HepG2 (cell line): Measurements from ENCODE around the gene DNASE1. TPM values are rescaled to one million over a fixed set of nuclear protein-coding genes. Genes with fewer than 3 reads are reported as not detected.

Experiments
- EEA1 ChIP-seq: sonication (generic); formaldehyde crosslinking; IDR thresholded peaks from 2 replicates; pipeline ENCODE4 v1.5.1; 2020; ENCODE audit warnings: mild to moderate bottlenecking, missing genetic modification reagents, borderline replicate concordance
- FOXK1 ChIP-seq: sonication (generic); formaldehyde crosslinking; IDR thresholded peaks from 2 replicates; pipeline ENCODE4 v1.4.0; 2020; ENCODE audit warnings: low read depth, missing genetic modification reagents, borderline replicate concordance
- HMG20A ChIP-seq: IDR thresholded peaks from 2 replicates; pipeline ENCODE4 v1.6.1; 2016; ENCODE audit warnings: borderline replicate concordance
- JUNB ChIP-seq: sonication (generic); formaldehyde crosslinking; IDR thresholded peaks from 2 replicates; pipeline ENCODE4 v1.8.0; 2022; ENCODE audit warnings: missing genetic modification reagents, mild to moderate bottlenecking, borderline replicate concordance
- MXI1 ChIP-seq: IDR thresholded peaks from 3 replicates; pipeline ENCODE4 v1.6.1; 2012; ENCODE audit warnings: low read depth, low read length, inconsistent platforms, borderline replicate concordance
- MYNN ChIP-seq: sonication (generic); formaldehyde crosslinking; IDR thresholded peaks from 2 replicates; pipeline ENCODE4 v1.4.0; 2020; ENCODE audit warnings: mild to moderate bottlenecking, low read depth, missing genetic modification reagents
- NONO ChIP-seq, 2 experiments: fragments of 450-650 bp in 1 of 2; sonication (generic) in 1 of 2; formaldehyde crosslinking in 1 of 2; IDR thresholded peaks in 1 of 2; conservative IDR thresholded peaks in 1 of 2; 2 replicates each; pipeline versions ENCODE4 v1.6.1 to v1.8.0; 2017 to 2022; ENCODE audit warnings: mild to moderate bottlenecking in 1 of 2, missing genetic modification reagents in 1 of 2, moderate library complexity in 1 of 2
- PHF5A ChIP-seq: IDR thresholded peaks from one replicate; pipeline ENCODE4 v1.6.1; 2018; ENCODE audit warnings: low read depth, missing genetic modification reagents; ENCODE audit not compliant: unreplicated experiment
- RFX1 ChIP-seq: fragments of 450-650 bp; IDR thresholded peaks from 2 replicates; pipeline ENCODE4 v1.6.1; 2017
- RNF2 ChIP-seq: fragments of 450-650 bp; conservative IDR thresholded peaks from 2 replicates; pipeline ENCODE4 v1.6.1; 2016; ENCODE audit warnings: low read depth
- SP4 ChIP-seq: sonication (generic); formaldehyde crosslinking; IDR thresholded peaks from 2 replicates; pipeline ENCODE4 v1.8.1; 2023; ENCODE audit warnings: mild to moderate bottlenecking, missing genetic modification reagents
- SRSF4 ChIP-seq: fragments of 200-400 bp; formaldehyde crosslinking; IDR thresholded peaks from one replicate; pipeline ENCODE4 v1.6.1; 2018; ENCODE audit warnings: mild to moderate bottlenecking, low read depth, low read length, moderate library complexity; ENCODE audit not compliant: poor library complexity, severe bottlenecking
- ZBTB7B ChIP-seq: sonication (generic); formaldehyde crosslinking; IDR thresholded peaks from 2 replicates; pipeline ENCODE4 v1.4.0; 2020; ENCODE audit warnings: missing genetic modification reagents
- ZFP1 ChIP-seq: IDR thresholded peaks from 2 replicates; pipeline ENCODE4 v1.6.1; 2016
- ZNF256 ChIP-seq: sonication (generic); formaldehyde crosslinking; conservative IDR thresholded peaks from 2 replicates; pipeline ENCODE4 v1.4.0; 2020; ENCODE audit warnings: missing genetic modification reagents
- ZNF550 ChIP-seq: sonication (generic); formaldehyde crosslinking; IDR thresholded peaks from 2 replicates; pipeline ENCODE4 v1.4.0; 2020; ENCODE audit warnings: mild to moderate bottlenecking, missing genetic modification reagents, borderline replicate concordance
- ZNF841 ChIP-seq: sonication (generic); formaldehyde crosslinking; IDR thresholded peaks from 2 replicates; pipeline ENCODE4 v1.8.1; 2023; ENCODE audit warnings: missing genetic modification reagents, borderline replicate concordance
- polyA plus RNA-seq, 8 experiments: library from polyadenylated mRNA; depleted of rRNA in 3 of 8; stranded (reverse) in 7 of 8; unstranded in 1 of 8; fragments of >200 nt; fragmentation: Illumina TruSeq in 4 of 8; extraction: Trizol in 4 of 8; gene quantifications; 2 replicates each; pipeline versions ENCODE4 v1.2.1 to v1.2.3, GENCODE V29; 2011 to 2016; ENCODE audit warnings: low read depth in 4 of 8, missing spikeins in 1 of 8, mixed read lengths in 1 of 8; ENCODE audit not compliant: insufficient read depth in 1 of 8
- total RNA-seq, 5 experiments: library from RNA; depleted of rRNA; stranded (reverse); fragments of >200 nt; fragmentation: Illumina TruSeq; extraction: Trizol; gene quantifications; 2 replicates each; pipeline ENCODE4 v1.2.3, GENCODE V29; 2016; ENCODE audit warnings: low read depth in 1 of 5
- TF ChIP-seq, protein P1 (sequence below): sonication (generic); formaldehyde crosslinking; IDR thresholded peaks from 2 replicates; pipeline ENCODE4 v1.4.0; 2020; ENCODE audit warnings: missing genetic modification reagents
- TF ChIP-seq, protein P2 (sequence below): sonication (generic); formaldehyde crosslinking; IDR thresholded peaks from 2 replicates; pipeline ENCODE4 v1.4.0; 2020; ENCODE audit warnings: missing genetic modification reagents
- TF ChIP-seq, protein P3 (sequence below): IDR thresholded peaks from 2 replicates; pipeline ENCODE4 v1.6.1; 2018; ENCODE audit warnings: missing genetic modification reagents, mild to moderate bottlenecking, missing compliant biosample characterization

DNASE1 gene
- total and polyA plus RNA-seq, 2 of the 13 experiments (the other 11 are each of a cell fraction or from before 2014, with no cell fraction given): 7.1 to 11.1 TPM

DNA sequence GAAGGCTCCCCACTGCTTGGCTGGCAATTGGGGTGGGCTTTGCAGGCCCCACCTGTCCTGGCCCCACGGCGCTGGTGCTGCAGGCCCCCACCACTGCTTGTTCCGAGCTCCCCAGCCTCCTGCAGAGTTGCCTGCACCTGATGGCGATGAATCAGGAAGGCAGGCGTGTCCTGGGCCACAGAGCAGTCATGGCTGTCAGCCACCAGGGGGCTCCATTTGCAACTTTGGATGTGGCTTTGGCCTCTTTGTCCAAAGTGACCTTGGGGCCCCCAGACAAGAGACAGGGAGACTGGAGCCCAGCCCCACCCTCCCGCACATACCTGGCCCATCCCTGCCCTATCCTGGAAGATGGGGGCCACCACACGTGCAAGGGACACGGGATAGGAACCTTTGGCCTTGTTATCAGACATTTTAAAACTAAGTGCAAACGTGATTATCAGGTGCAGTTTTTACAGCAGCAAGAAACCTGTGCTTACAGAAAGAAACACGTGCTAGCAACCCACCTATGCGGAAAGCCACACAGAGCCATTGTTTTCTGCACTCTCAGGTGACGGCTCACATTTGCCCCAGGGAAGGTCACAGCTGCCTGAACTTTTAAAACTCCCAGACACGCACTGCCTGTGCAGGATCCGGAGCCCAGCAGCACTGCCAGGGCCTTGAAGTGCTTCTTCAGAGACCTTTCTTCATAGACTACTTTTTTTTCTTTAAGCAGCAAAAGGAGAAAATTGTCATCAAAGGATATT, at the start of gene DNASE1 (continued):
- TF ChIP-seq ZNF550: no peak
- TF ChIP-seq, protein P1, sequence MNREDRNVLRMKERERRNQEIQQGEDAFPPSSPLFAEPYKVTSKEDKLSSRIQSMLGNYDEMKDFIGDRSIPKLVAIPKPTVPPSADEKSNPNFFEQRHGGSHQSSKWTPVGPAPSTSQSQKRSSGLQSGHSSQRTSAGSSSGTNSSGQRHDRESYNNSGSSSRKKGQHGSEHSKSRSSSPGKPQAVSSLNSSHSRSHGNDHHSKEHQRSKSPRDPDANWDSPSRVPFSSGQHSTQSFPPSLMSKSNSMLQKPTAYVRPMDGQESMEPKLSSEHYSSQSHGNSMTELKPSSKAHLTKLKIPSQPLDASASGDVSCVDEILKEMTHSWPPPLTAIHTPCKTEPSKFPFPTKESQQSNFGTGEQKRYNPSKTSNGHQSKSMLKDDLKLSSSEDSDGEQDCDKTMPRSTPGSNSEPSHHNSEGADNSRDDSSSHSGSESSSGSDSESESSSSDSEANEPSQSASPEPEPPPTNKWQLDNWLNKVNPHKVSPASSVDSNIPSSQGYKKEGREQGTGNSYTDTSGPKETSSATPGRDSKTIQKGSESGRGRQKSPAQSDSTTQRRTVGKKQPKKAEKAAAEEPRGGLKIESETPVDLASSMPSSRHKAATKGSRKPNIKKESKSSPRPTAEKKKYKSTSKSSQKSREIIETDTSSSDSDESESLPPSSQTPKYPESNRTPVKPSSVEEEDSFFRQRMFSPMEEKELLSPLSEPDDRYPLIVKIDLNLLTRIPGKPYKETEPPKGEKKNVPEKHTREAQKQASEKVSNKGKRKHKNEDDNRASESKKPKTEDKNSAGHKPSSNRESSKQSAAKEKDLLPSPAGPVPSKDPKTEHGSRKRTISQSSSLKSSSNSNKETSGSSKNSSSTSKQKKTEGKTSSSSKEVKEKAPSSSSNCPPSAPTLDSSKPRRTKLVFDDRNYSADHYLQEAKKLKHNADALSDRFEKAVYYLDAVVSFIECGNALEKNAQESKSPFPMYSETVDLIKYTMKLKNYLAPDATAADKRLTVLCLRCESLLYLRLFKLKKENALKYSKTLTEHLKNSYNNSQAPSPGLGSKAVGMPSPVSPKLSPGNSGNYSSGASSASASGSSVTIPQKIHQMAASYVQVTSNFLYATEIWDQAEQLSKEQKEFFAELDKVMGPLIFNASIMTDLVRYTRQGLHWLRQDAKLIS (CRISPR knock-in tag): no peak
- no peak for TF ChIP-seq SRSF4
- no peak for TF ChIP-seq HMG20A (CRISPR knock-in tag)
- TF ChIP-seq, protein P2, sequence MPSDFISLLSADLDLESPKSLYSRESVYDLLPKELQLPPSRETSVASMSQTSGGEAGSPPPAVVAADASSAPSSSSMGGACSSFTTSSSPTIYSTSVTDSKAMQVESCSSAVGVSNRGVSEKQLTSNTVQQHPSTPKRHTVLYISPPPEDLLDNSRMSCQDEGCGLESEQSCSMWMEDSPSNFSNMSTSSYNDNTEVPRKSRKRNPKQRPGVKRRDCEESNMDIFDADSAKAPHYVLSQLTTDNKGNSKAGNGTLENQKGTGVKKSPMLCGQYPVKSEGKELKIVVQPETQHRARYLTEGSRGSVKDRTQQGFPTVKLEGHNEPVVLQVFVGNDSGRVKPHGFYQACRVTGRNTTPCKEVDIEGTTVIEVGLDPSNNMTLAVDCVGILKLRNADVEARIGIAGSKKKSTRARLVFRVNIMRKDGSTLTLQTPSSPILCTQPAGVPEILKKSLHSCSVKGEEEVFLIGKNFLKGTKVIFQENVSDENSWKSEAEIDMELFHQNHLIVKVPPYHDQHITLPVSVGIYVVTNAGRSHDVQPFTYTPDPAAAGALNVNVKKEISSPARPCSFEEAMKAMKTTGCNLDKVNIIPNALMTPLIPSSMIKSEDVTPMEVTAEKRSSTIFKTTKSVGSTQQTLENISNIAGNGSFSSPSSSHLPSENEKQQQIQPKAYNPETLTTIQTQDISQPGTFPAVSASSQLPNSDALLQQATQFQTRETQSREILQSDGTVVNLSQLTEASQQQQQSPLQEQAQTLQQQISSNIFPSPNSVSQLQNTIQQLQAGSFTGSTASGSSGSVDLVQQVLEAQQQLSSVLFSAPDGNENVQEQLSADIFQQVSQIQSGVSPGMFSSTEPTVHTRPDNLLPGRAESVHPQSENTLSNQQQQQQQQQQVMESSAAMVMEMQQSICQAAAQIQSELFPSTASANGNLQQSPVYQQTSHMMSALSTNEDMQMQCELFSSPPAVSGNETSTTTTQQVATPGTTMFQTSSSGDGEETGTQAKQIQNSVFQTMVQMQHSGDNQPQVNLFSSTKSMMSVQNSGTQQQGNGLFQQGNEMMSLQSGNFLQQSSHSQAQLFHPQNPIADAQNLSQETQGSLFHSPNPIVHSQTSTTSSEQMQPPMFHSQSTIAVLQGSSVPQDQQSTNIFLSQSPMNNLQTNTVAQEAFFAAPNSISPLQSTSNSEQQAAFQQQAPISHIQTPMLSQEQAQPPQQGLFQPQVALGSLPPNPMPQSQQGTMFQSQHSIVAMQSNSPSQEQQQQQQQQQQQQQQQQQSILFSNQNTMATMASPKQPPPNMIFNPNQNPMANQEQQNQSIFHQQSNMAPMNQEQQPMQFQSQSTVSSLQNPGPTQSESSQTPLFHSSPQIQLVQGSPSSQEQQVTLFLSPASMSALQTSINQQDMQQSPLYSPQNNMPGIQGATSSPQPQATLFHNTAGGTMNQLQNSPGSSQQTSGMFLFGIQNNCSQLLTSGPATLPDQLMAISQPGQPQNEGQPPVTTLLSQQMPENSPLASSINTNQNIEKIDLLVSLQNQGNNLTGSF (CRISPR knock-in tag): no peak
- TF ChIP-seq RFX1: no peak
- TF ChIP-seq SP4: no peak
- TF ChIP-seq MXI1: no peak
- TF ChIP-seq RNF2: no peak
- no peak for TF ChIP-seq FOXK1 (CRISPR knock-in tag)
- no peak for TF ChIP-seq NONO (IDR thresholded peaks at IDR 0.05)
- TF ChIP-seq NONO (CRISPR knock-in tag; conservative IDR thresholded peaks at IDR 0.05): peak; percentile 65; the same call in 1 of the 2 replicates
- TF ChIP-seq MYNN (CRISPR knock-in tag): no peak
- TF ChIP-seq ZBTB7B: peak; percentile 87
- TF ChIP-seq ZNF841 (CRISPR knock-in tag): no peak
- TF ChIP-seq, protein P3, sequence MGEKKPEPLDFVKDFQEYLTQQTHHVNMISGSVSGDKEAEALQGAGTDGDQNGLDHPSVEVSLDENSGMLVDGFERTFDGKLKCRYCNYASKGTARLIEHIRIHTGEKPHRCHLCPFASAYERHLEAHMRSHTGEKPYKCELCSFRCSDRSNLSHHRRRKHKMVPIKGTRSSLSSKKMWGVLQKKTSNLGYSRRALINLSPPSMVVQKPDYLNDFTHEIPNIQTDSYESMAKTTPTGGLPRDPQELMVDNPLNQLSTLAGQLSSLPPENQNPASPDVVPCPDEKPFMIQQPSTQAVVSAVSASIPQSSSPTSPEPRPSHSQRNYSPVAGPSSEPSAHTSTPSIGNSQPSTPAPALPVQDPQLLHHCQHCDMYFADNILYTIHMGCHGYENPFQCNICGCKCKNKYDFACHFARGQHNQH: peak; percentile 73; the same call in 1 of the 2 replicates
- TF ChIP-seq EEA1: no peak; the same call in 1 of the 2 replicates
- TF ChIP-seq JUNB: no peak
- no peak for TF ChIP-seq PHF5A
- no peak for TF ChIP-seq ZNF256 (CRISPR knock-in tag)
- TF ChIP-seq ZFP1 (CRISPR knock-in tag): no peak
